Liver (tissue), 9 donors: ENCODE measurements around the gene GRIA3. TPM values are rescaled to one million over a fixed set of nuclear protein-coding genes. Genes with fewer than 3 reads are reported as not detected.

Source experiments
- DNase-seq: peaks from one replicate; pipeline ENCODE4 v3.0.0-alpha.2; 2017; ENCODE audit warnings: low spot score
- H3K27ac ChIP-seq, 2 donors: one replicate each; pipeline ENCODE4 v1.7.0; 2013; ENCODE audit warnings: inconsistent platforms in 2 of 2, low read length in 2 of 2, control low read depth in 1 of 2, low read depth in 1 of 2, mild to moderate bottlenecking in 1 of 2
- H3K27me3 ChIP-seq, 4 donors: one replicate each; pipeline versions ENCODE4 v1.6.1 to v1.7.0; 2013; ENCODE audit warnings: low read length in 3 of 4, inconsistent platforms in 1 of 4, mild to moderate bottlenecking in 1 of 4, moderate library complexity in 1 of 4; ENCODE audit not compliant: control insufficient read depth in 4 of 4, insufficient read depth in 4 of 4
- H3K36me3 ChIP-seq, 4 donors: one replicate each; pipeline versions ENCODE4 v1.6.1 to v1.7.0; 2013; ENCODE audit warnings: low read length in 3 of 4, mild to moderate bottlenecking in 3 of 4, low read depth in 1 of 4, moderate library complexity in 1 of 4; ENCODE audit not compliant: control insufficient read depth in 4 of 4, insufficient read depth in 3 of 4
- H3K4me1 ChIP-seq, 4 donors: one replicate each; pipeline versions ENCODE4 v1.6.1 to v1.7.0; 2013; ENCODE audit warnings: low read length in 3 of 4, mild to moderate bottlenecking in 3 of 4, moderate library complexity in 1 of 4; ENCODE audit not compliant: control insufficient read depth in 4 of 4, insufficient read depth in 4 of 4
- H3K4me3 ChIP-seq, 3 donors: one replicate each; pipeline versions ENCODE4 v1.6.1 to v1.7.0; 2013; ENCODE audit warnings: low read length in 3 of 3, control low read depth in 1 of 3, low read depth in 1 of 3, mild to moderate bottlenecking in 1 of 3
- H3K9ac ChIP-seq, 2 donors: one replicate each; pipeline ENCODE4 v1.7.0; 2013; ENCODE audit warnings: low read length in 2 of 2, mild to moderate bottlenecking in 2 of 2, moderate library complexity in 2 of 2, control low read depth in 1 of 2, low read depth in 1 of 2
- H3K9me3 ChIP-seq, 4 donors: one replicate each; pipeline versions ENCODE4 v1.6.1 to v1.7.0; 2013; ENCODE audit warnings: low read length in 3 of 4; ENCODE audit not compliant: control insufficient read depth in 4 of 4
- EGR1 ChIP-seq, 2 donors: IDR thresholded peaks; 2 replicates each; pipeline ENCODE4 v1.6.1; 2016 to 2018; ENCODE audit warnings: antibody characterized with exemption in 2 of 2, low read depth in 2 of 2
- FOXA2 ChIP-seq: IDR thresholded peaks from 2 replicates; pipeline ENCODE4 v1.6.1; 2016; ENCODE audit warnings: antibody characterized with exemption
- GABPA ChIP-seq, 2 donors: IDR thresholded peaks in 1 of 2; conservative IDR thresholded peaks in 1 of 2; 2 replicates each; pipeline ENCODE4 v1.6.1; 2016; ENCODE audit warnings: antibody characterized with exemption in 2 of 2, mild to moderate bottlenecking in 1 of 2, moderate library complexity in 1 of 2
- HNF4A ChIP-seq, 2 donors: conservative IDR thresholded peaks; 2 replicates each; pipeline ENCODE4 v1.6.1; 2016; ENCODE audit warnings: antibody characterized with exemption in 2 of 2, mild to moderate bottlenecking in 2 of 2
- HNF4G ChIP-seq: IDR thresholded peaks from 2 replicates; pipeline ENCODE4 v1.6.1; 2016; ENCODE audit warnings: antibody characterized with exemption
- JUND ChIP-seq, 2 donors: IDR thresholded peaks; 2 replicates each; pipeline ENCODE4 v1.6.1; 2016; ENCODE audit warnings: antibody characterized with exemption in 2 of 2
- NR2F2 ChIP-seq: IDR thresholded peaks from 2 replicates; pipeline ENCODE4 v1.6.1; 2016; ENCODE audit warnings: antibody characterized with exemption
- RAD21 ChIP-seq, 2 donors: IDR thresholded peaks; 2 replicates each; pipeline ENCODE4 v1.6.1; 2016; ENCODE audit warnings: antibody characterized with exemption in 2 of 2, mild to moderate bottlenecking in 2 of 2
- RXRA ChIP-seq, 2 donors: IDR thresholded peaks; 2 replicates each; pipeline ENCODE4 v1.6.1; 2017 to 2018; ENCODE audit warnings: antibody characterized with exemption in 2 of 2, mild to moderate bottlenecking in 1 of 2
- SP1 ChIP-seq: IDR thresholded peaks from 2 replicates; pipeline ENCODE4 v1.6.1; 2018; ENCODE audit warnings: antibody characterized with exemption, mild to moderate bottlenecking
- TAF1 ChIP-seq: conservative IDR thresholded peaks from 2 replicates; pipeline ENCODE4 v1.6.1; 2016; ENCODE audit warnings: antibody characterized with exemption, mild to moderate bottlenecking
- YY1 ChIP-seq: IDR thresholded peaks from 2 replicates; pipeline ENCODE4 v1.6.1; 2016; ENCODE audit warnings: antibody characterized with exemption, mild to moderate bottlenecking
- ZBTB33 ChIP-seq: IDR thresholded peaks from 2 replicates; pipeline ENCODE4 v1.6.1; 2016; ENCODE audit warnings: antibody characterized with exemption
- WGBS: extraction: QIAGEN DNeasy Blood & Tissue Kit; methylation state at CpG from one replicate; pipeline ENCODE4 v1.1.7; 2013; 5-methylcytosine and 5-hydroxymethylcytosine counted together
- polyA plus RNA-seq, 2 donors: library from polyadenylated mRNA; stranded (reverse) in 1 of 2; unstranded in 1 of 2; fragments of 200-250 nt in 1 of 2; fragments of >200 nt in 1 of 2; fragmentation: Nextera tagmentation in 1 of 2; extraction: Ambion mirVana in 1 of 2; gene quantifications; one replicate each; pipeline versions ENCODE4 v1.2.1 to v1.2.3, GENCODE V29; 2013 to 2015
- total RNA-seq, 2 donors: library from RNA; depleted of rRNA; stranded (reverse); fragments of >200 nt; gene quantifications; one replicate each; pipeline ENCODE4 v1.2.3, GENCODE V29; 2014
- TF ChIP-seq, protein P1 (sequence below): IDR thresholded peaks from 2 replicates; pipeline ENCODE4 v1.6.1; 2016; ENCODE audit warnings: antibody characterized with exemption, mild to moderate bottlenecking
- TF ChIP-seq, protein P2 (sequence below): IDR thresholded peaks from 2 replicates; pipeline ENCODE4 v1.6.1; 2016; ENCODE audit warnings: antibody characterized with exemption
- TF ChIP-seq, protein P3 (sequence below): IDR thresholded peaks from 2 replicates; pipeline ENCODE4 v1.6.1; 2016; ENCODE audit warnings: antibody characterized with exemption
- donor health status: healthy.
- donor health status: healthy.
- donor health status: healthy.
- donor health status: healthy.
- donor health status: healthy.

The GRIA3 gene
- total and polyA plus RNA-seq, 4 donors, result 1.5 to 3.4 (median 2.9) TPM

DNA sequence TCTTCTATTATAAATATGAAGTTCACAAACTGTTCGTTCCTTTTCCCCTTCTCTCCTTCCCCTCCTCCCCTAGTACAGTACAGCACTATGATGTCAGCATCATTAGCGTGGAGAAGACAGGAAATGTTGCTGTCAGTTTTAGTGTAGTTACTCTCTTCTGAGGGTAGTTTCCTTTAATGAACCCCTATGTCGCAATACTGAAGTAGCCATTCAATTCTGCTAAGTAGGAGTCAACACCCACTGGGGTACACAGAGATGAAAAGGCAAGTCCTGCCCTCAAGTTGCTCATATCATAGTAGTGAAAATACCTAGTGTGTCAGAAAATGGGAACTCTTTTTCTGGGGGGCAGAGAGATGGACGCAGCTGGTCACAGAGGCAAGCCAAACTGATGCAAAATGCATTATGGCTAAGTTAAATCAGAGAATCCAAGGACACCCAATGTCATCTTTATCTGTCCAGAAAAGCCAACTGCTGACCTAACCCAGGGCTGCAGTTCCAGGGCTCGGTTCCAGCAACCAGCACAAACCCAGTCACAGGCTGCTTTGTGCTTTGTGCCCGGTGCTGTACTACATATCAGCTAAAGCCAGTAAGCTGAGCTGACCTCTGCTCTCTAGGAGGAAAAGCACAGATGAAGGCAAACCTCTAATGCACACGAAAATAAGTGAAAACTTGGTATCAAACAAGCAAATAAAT lies 31.5 kb downstream of the GRIA3 start:
- WGBS, result 60% methylated on average over 7 of the region's 7 CpGs
- Histone ChIP-seq H3K4me1 (no peaks in the 10 kb centered on the region), H3K36me3 (no peaks in the 10 kb centered on the region), H3K9me3 (no peaks in the 10 kb centered on the region), H3K4me3 (no peak overlapping the region), H3K9ac (no peak overlapping the region), H3K27ac (no peak overlapping the region), H3K27me3 (no peaks in the 10 kb centered on the region)
- no peak for DNase-seq
- TF ChIP-seq NR2F2 (no peak), YY1 (no peak), FOXA2 (no peak), RAD21 (IDR thresholded peaks at IDR 0.05) (no peak), SP1 (no peak), TAF1 (no peak), HNF4A (conservative IDR thresholded peaks at IDR 0.05) (no peak), HNF4G (no peak), EGR1 (IDR thresholded peaks at IDR 0.05; ENCODE audit: low read depth in 2 of 2) (no peak), RXRA (IDR thresholded peaks at IDR 0.05) (no peak)
- TF ChIP-seq, protein P1, sequence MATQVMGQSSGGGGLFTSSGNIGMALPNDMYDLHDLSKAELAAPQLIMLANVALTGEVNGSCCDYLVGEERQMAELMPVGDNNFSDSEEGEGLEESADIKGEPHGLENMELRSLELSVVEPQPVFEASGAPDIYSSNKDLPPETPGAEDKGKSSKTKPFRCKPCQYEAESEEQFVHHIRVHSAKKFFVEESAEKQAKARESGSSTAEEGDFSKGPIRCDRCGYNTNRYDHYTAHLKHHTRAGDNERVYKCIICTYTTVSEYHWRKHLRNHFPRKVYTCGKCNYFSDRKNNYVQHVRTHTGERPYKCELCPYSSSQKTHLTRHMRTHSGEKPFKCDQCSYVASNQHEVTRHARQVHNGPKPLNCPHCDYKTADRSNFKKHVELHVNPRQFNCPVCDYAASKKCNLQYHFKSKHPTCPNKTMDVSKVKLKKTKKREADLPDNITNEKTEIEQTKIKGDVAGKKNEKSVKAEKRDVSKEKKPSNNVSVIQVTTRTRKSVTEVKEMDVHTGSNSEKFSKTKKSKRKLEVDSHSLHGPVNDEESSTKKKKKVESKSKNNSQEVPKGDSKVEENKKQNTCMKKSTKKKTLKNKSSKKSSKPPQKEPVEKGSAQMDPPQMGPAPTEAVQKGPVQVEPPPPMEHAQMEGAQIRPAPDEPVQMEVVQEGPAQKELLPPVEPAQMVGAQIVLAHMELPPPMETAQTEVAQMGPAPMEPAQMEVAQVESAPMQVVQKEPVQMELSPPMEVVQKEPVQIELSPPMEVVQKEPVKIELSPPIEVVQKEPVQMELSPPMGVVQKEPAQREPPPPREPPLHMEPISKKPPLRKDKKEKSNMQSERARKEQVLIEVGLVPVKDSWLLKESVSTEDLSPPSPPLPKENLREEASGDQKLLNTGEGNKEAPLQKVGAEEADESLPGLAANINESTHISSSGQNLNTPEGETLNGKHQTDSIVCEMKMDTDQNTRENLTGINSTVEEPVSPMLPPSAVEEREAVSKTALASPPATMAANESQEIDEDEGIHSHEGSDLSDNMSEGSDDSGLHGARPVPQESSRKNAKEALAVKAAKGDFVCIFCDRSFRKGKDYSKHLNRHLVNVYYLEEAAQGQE, result no peak
- TF ChIP-seq, protein P2, sequence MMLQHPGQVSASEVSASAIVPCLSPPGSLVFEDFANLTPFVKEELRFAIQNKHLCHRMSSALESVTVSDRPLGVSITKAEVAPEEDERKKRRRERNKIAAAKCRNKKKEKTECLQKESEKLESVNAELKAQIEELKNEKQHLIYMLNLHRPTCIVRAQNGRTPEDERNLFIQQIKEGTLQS, result no peak

DNA sequence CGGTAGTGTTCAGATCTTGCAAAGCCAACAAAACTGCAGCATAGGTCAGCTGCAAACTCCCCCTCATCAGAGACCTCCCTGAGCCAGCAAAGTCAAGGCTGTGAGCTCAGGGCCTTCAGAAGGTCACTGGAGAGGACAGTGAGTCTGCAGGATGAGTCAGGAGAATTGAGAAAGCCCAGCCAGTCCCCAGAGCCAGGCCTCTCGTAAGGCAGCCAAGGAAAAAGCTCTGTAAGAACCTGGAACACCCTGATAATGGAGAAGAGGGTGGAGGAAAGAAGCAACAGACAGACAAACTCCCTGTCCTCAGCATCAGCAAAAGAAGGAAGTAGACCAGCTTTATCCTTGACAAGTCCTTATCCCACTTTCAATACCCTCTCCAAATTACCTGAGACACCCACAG lies 33.0 kb downstream of the GRIA3 start:
- no peak overlapping the region for H3K27ac ChIP-seq
- no peak for DNase-seq
- no peaks in the 10 kb centered on the region for H3K27me3 ChIP-seq
- H3K4me1 ChIP-seq, result no peaks in the 10 kb centered on the region
- TF ChIP-seq, protein P3, sequence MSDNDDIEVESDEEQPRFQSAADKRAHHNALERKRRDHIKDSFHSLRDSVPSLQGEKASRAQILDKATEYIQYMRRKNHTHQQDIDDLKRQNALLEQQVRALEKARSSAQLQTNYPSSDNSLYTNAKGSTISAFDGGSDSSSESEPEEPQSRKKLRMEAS, result no peak
- TF ChIP-seq EGR1 (IDR thresholded peaks at IDR 0.05; ENCODE audit: low read depth in 2 of 2), result no peak
- TF ChIP-seq, protein P1, result no peak
- no peak for TF ChIP-seq JUND (IDR thresholded peaks at IDR 0.05)
- TF ChIP-seq SP1, result no peak
- no peak for TF ChIP-seq GABPA (IDR thresholded peaks at IDR 0.05 in 1 of 2, conservative IDR thresholded peaks at IDR 0.05 in 1 of 2)
- no peak for TF ChIP-seq RAD21 (IDR thresholded peaks at IDR 0.05)
- TF ChIP-seq, protein P2, result no peak
- no peak for TF ChIP-seq NR2F2
- no peak for TF ChIP-seq YY1
- no peak for TF ChIP-seq RXRA (IDR thresholded peaks at IDR 0.05)
- no peak for TF ChIP-seq FOXA2
- TF ChIP-seq ZBTB33, result no peak
- no peak overlapping the region for H3K4me3 ChIP-seq
- H3K36me3 ChIP-seq, result no peaks in the 10 kb centered on the region
- no peak overlapping the region for H3K9ac ChIP-seq
- 64% methylated on average over 2 of the region's 2 CpGs for WGBS
- H3K9me3 ChIP-seq, result no peaks in the 10 kb centered on the region
